Stimulated activated CD8-positive, alpha-beta memory T cell treated with anti-CD3 and anti-CD28 coated beads, Interleukin-4, amount 100 ng/mL, for 24 hours (primary cell): ENCODE measurements around the gene CCT3.

Experiments used
- DNase-seq: peaks from one replicate; pipeline ENCODE4 v3.0.0-alpha.2; 2020; ENCODE audit warnings: low read depth

Gene CCT3

GRCh38 chr1:156281693-156282478 lies 56.2 kb downstream of the CCT3 start:
- no peak for DNase-seq

DNA sequence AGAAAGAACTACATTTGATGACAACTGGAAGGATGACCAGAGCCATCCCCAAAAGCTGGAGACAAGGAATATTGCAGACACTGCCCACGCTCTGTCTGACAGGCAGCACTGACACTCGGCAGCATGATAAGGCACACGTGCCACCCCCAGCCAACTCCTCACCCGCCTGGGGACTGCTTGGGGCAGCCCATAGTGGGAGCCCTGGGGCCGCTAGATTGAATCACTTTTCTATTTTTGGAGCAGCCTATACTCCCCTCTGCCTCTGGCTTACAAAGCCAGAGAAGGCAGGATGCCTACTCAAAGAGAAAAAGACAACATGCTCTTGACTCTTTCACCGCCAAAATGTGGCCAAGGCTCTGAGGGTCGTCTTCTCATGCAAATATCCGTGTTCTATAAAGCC lies 56.8 kb downstream of the CCT3 start:
- peak; percentile 38 for DNase-seq

GRCh38 chr1:156279837-156280236 lies 58.3 kb downstream of the CCT3 start:
- no peak for DNase-seq

GRCh38 chr1:156276966-156277381 lies 61.1 kb downstream of the CCT3 start:
- DNase-seq = no peak

DNA sequence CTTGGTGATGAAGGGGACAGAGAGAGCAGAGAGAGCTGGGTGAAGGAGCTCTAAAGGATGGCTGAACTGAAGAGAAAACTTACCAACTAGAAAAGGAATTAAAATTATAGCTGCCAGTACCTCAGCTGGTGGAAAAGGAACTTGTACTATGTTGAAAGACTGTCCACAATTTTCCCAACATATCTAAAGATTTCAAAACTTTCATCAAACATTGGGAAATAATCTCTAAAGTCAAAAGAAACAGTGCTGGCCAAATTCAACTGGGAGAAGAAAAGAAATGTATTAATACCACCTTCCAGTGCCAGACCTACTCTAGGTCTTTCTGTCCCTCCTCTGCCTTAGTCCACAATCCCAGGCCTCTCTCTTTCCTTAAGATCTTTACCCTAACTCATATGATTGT lies 61.6 kb downstream of the CCT3 start:
- DNase-seq = no peak

- DNase-seq = no peak
Observed at GRCh38 chr1:156270314-156270713, 67.8 kb downstream of the CCT3 start.

DNA sequence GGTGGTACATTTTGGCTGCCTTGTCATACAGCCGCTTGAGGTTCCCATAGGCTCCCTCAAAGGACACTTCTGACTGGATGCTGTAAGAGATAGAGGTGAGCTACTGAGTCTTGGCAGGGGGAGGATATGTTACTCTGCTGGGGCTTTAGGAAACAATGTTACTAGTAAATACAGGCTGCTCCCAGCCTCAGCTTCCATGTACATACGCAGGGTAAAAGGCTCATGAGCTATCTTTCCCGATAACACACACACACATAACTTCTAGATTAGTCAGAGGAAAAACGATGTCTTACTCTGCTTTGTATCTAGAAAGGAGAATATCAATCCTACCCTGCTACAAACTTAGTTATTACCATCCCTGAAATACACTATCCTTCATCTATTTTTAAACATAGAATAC lies 69.8 kb downstream of the CCT3 start:
- no peak for DNase-seq

GRCh38 chr1:156266051-156266450 lies 72.0 kb downstream of the CCT3 start:
- no peak for DNase-seq

DNA sequence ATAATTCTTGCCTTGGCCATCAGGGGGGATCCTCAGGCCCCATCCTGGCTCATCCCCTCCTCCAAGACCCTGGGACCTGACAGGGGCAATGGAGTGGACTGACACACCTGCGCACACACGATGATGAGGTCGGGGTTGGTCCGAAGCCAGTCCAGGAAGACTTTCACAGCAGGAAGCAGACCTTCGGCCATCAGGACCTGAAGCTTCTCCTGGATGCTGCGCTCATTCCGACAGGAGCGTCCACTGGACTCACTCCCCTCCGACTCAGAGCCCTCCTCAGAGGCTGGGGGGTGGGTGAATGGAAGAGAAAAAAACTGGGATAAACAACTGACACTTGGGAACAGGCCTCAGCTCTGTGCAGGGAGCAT lies 74.8 kb downstream of the CCT3 start:
- DNase-seq = no peak

- no peak for DNase-seq
Observed at GRCh38 chr1:156262461-156263287, 75.4 kb downstream of the CCT3 start.

DNA sequence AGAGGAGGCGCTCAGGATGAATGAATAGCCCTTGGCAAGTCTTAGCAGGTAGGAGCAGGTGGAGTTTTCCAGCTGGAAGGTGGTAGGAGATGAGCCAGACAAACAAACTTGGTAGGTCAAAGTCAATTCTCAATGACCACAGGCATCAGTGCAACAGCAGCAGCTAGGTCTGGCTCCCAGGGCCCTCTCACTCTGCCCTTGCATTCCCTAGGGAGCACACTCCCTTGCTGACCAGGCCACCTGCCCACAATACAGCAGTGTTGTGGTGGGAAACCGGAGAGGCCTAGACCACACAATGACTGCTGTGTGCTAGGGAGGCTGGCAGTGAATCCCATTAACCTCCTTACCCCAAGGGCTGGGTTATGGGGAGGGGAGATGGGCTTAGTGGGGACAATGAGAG lies 77.2 kb downstream of the CCT3 start:
- DNase-seq = no peak

DNA sequence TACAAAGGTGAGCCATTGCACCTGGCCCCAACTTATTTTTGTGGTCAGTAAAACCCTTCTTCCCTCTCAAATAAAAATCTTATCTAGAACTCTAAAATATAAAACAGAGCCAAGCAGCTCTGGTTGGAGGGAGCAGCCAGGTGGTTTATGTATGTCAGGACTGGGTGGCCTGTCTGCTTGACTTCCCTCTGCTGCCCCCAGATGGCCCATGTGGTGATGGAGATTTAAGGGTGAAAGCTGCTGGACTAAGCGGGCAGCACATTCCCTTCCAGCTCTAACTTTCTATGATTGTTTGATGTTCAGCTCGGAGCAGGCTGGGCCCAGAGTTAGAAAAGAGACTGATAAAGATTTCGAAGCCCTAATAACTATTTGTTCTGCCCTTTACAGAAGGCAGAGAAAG lies 78.3 kb downstream of the CCT3 start:
- no peak for DNase-seq
